Stimulated activated CD4-positive, alpha-beta T cell treated with anti-CD3 and anti-CD28 coated beads, Interleukin-2, amount 100 ng/mL, for 4 hours (primary cell): ENCODE results near the gene FAM53B.

Experiments used
- DNase-seq: peaks from one replicate; pipeline ENCODE4 v3.0.0-alpha.2; 2020; ENCODE audit warnings: low read depth

The FAM53B gene

DNA sequence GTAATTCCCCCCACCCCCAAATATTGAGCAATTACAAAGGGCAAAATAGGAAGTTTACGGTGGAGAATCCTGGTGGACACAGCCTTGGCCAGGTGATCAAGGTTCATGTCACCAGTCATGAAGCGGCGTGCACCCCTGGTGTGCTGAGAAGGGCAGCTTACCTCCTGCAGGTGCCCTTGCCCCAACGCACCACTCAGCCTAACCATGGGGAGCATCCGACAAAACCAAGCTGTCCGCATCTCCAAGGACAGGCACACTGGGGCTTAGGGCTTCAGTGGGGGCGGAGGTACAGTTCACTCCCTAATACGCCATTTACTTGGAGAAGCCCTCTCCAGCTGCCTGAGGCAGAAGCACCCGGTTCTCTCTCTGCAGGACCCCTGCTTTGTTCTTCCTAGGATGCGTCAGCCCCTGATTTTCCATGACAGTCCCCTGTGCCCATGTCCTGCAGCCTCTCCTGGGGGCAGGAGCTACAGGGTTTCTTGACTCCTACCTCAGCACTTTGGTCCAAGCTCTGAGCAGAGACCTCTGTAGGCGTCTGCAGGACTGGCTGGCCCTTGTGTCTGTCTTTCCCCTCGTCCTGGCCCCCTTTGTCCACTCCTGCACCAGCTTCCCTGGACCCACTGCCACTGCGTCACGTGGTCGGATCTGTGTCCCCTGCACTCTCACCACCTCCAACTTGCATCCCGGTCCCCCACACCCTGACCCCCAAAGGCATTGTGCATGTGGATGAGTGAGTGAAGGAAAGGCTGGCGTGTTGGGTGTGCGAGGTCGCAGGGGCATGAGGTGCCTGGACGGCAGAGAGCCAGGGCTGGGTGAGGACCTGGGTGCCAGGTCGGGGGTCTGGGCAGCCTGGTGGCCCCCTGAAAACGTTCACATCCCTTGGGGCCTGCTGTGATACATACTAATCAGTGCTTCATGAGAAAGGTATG is 168.8 kb downstream of the FAM53B start:
- no peak for DNase-seq

DNA sequence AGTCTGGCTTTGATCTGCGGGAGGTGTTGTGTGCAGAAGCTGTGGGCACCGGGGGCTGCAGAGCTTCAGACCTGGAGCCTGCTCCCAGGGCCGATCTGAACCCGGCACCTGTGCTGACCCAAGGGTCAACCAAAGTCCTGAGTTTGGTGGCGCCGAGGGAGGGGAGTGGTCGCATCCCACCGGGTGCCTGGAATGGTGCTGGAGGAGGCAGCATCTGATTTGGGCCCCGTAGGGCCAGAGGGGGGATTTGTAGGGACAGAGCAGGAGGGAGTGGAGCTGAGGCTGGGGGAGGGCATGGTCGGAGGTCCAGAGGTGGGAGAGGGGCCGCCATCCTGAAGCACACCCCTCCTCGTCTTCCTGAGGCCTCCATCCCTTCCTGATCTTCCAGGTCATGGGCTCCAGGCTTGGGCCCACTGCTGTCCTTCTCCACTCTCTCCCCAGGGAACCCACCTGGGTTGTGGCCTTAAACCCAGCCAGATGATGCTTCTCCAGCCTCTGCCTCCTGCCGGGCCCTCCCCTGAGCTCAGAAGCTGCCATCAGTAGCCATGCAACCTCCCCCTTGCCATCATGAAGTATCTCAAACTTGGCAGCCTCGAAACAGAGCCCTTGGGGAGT is 169.6 kb downstream of the FAM53B start:
- no peak for DNase-seq

GRCh38 chr10:124573726-124574455 is 170.3 kb downstream of the FAM53B start:
- no peak for DNase-seq

- no peak for DNase-seq
These were observed 171.4 kb downstream of the FAM53B start for GRCh38 chr10:124572751-124573150.

GRCh38 chr10:124570646-124571045 is 173.5 kb downstream of the FAM53B start:
- DNase-seq, result no peak

DNA sequence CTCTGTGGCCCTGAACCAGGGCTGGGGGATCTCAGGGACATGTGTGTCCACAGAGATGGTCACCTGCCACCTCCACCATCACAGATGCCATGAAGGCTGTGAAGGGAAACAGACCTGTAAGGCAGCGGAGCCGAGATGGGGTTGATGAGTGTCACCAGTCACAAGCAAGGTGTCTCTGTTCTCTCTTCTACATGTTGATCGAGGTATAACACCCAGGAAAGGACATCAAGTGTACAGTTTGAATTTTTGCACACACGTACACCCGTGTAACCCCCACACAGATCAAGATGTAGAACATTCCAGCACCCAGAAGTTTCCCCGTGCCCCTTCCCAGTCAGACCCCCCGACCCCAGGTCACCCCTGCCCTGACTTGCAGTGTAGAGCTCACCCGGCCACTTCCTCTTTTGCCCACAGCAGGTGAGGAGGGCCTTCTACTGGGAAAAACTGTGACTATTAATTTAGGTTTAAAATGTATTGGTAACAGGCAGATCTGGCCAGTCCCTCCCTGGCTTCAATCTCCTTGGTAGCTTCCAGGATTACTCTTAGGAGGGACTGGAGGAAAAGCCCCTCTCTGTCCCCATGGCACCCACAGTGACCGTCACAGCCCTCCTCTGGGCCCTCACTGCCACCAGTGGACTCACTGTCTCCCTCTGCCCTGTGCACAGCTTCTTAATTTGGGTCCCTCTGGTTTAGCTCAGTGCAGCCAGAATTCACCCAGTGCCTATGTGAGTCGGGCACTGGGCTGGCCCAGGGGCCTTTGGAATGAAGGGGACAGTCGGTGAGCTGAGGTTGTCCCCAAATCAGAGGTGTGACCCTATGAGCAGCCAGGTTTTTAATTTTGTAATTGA is 174.3 kb downstream of the FAM53B start:
- no peak for DNase-seq
